OCI-LY3 (cell line): Measurements from ENCODE around the gene GPR132.
A peak's percentile ranks its signal among the peaks of the same experiment; 100 is the strongest.

Experiments
- H2AFZ ChIP-seq: fragments of 200-600, 300-600 bp; shearing (Covaris generic); 2 replicates; pipeline ENCODE4 v1.6.0; 2014; ENCODE audit warnings: antibody characterized with exemption, low read depth, low read length
- H3K27ac ChIP-seq: fragments of 200-600, 300-600 bp; sonication (generic); 2 replicates; pipeline ENCODE4 v1.5.1; 2014; ENCODE audit warnings: mild to moderate bottlenecking, low read length, moderate library complexity, mixed read lengths
- H3K27me3 ChIP-seq: fragments of 200-600, 300-600 bp; sonication (generic); 2 replicates; pipeline ENCODE4 v1.6.1; 2014; ENCODE audit warnings: low read depth, low read length, mixed read lengths
- H3K36me3 ChIP-seq: fragments of 200-600, 300-600 bp; sonication (generic); replicated peaks from 2 replicates; pipeline ENCODE3; 2014; ENCODE audit warnings: low read depth, low read length, mixed read lengths
- H3K4me1 ChIP-seq: fragments of 300-600, 200-600 bp; sonication (generic); 2 replicates; pipeline ENCODE4 v1.6.1; 2014; ENCODE audit warnings: low read length, mixed read lengths
- H3K4me2 ChIP-seq: fragments of 200-600, 300-600 bp; sonication (generic); 2 replicates; pipeline ENCODE4 v1.6.1; 2014; ENCODE audit warnings: low read length, mixed read lengths
- H3K4me3 ChIP-seq: fragments of 300-600, 200-600 bp; sonication (generic); 2 replicates; pipeline ENCODE4 v1.5.1; 2014; ENCODE audit warnings: antibody characterized with exemption, mild to moderate bottlenecking, low read length, moderate library complexity
- H3K79me2 ChIP-seq: fragments of 300-600, 200-600 bp; shearing (Covaris generic); 2 replicates; pipeline ENCODE4 v1.6.1; 2014; ENCODE audit warnings: mild to moderate bottlenecking, low read length, mixed read lengths
- H3K9ac ChIP-seq: fragments of 300-600, 200-600 bp; shearing (Covaris generic); 2 replicates; pipeline ENCODE4 v1.6.0; 2014; ENCODE audit warnings: mild to moderate bottlenecking, low read length, moderate library complexity
- H3K9me3 ChIP-seq: fragments of 200-600, 300-600 bp; shearing (Covaris generic); 2 replicates; pipeline ENCODE4 v1.6.1; 2014; ENCODE audit warnings: low read length, mixed read lengths; ENCODE audit not compliant: insufficient read depth
- H4K20me1 ChIP-seq: fragments of 200-600, 300-600 bp; sonication (generic); 2 replicates; pipeline ENCODE4 v1.6.1; 2016; ENCODE audit warnings: low read length, mixed read lengths; ENCODE audit not compliant: insufficient read depth
- CTCF ChIP-seq: fragments of 200-600, 300-600 bp; sonication (generic); IDR thresholded peaks from 2 replicates; pipeline ENCODE4 v1.5.1; 2014; ENCODE audit warnings: antibody characterized with exemption, low read length, low read depth
- EZH2phosphoT487 ChIP-seq: fragments of 200-600 bp; shearing (Covaris generic); IDR thresholded peaks from 2 replicates; pipeline ENCODE4 v1.6.1; 2018; ENCODE audit warnings: antibody characterized with exemption, mixed run types, low read depth

GPR132 gene

GRCh38 chr14:105047283-105048016, 17.8 kb downstream of the GPR132 start:
- TF ChIP-seq CTCF (no peak), EZH2phosphoT487 (no peak)
- H3K27me3 ChIP-seq: no peaks in the 10 kb centered on the region; the same call in 1 of the 2 replicates
- H4K20me1 ChIP-seq: peaks cover 38% of the 10 kb centered on the region
- H3K4me1 ChIP-seq: peaks cover 30% of the 10 kb centered on the region
- H3K4me3 ChIP-seq: no peak overlapping the region
- peaks cover 31% of the 10 kb centered on the region for H3K36me3 ChIP-seq
- no peak overlapping the region for H3K9ac ChIP-seq
- H3K9me3 ChIP-seq: no peaks in the 10 kb centered on the region
- no peak overlapping the region for H2AFZ ChIP-seq
- H3K4me2 ChIP-seq: no peak overlapping the region
- peaks cover 25% of the 10 kb centered on the region for H3K79me2 ChIP-seq
- no peak overlapping the region for H3K27ac ChIP-seq

- Histone ChIP-seq H3K9ac (no peak overlapping the region), H3K4me3 (no peak overlapping the region), H3K9me3 (no peaks in the 10 kb centered on the region), H3K4me1 (peaks cover 30% of the 10 kb centered on the region), H3K36me3 (peaks cover 29% of the 10 kb centered on the region), H3K27ac (no peak overlapping the region), H3K27me3 (no peaks in the 10 kb centered on the region; the same call in 1 of the 2 replicates), H4K20me1 (peaks cover 35% of the 10 kb centered on the region), H3K79me2 (peaks cover 22% of the 10 kb centered on the region), H3K4me2 (no peak overlapping the region), H2AFZ (no peak overlapping the region)
- TF ChIP-seq EZH2phosphoT487: no peak
- TF ChIP-seq CTCF: no peak
Measured at GRCh38 chr14:105046891-105047282, 18.3 kb downstream of the GPR132 start.

- Histone ChIP-seq H3K9me3 (no peaks in the 10 kb centered on the region), H3K4me3 (peak overlapping the region; percentile 58), H3K27ac (peak overlapping the region; percentile 29; the same call in 1 of the 2 replicates), H3K79me2 (peaks cover 11% of the 10 kb centered on the region), H3K4me2 (peak overlapping the region; percentile 90), H3K27me3 (no peaks in the 10 kb centered on the region; the same call in 1 of the 2 replicates), H4K20me1 (peaks cover 25% of the 10 kb centered on the region), H2AFZ (no peak overlapping the region; the same call in 1 of the 2 replicates), H3K36me3 (peaks cover 18% of the 10 kb centered on the region), H3K9ac (peak overlapping the region; percentile 2), H3K4me1 (peaks cover 30% of the 10 kb centered on the region)
- TF ChIP-seq CTCF: peak; percentile 99
- TF ChIP-seq EZH2phosphoT487: no peak
Measured at GRCh38 chr14:105045710-105046326, 19.4 kb downstream of the GPR132 start.

GRCh38 chr14:105043641-105044040, 21.6 kb downstream of the GPR132 start:
- no peaks in the 10 kb centered on the region for H3K79me2 ChIP-seq
- no peak overlapping the region for H3K27ac ChIP-seq
- H2AFZ ChIP-seq: no peak overlapping the region
- H3K4me3 ChIP-seq: no peak overlapping the region
- no peak overlapping the region for H3K4me2 ChIP-seq
- no peaks in the 10 kb centered on the region; the same call in 1 of the 2 replicates for H3K27me3 ChIP-seq
- peaks cover 30% of the 10 kb centered on the region for H3K4me1 ChIP-seq
- no peak overlapping the region for H3K9ac ChIP-seq
- no peaks in the 10 kb centered on the region for H3K36me3 ChIP-seq
- TF ChIP-seq EZH2phosphoT487: no peak
- TF ChIP-seq CTCF: no peak
- H3K9me3 ChIP-seq: no peaks in the 10 kb centered on the region
- H4K20me1 ChIP-seq: peaks cover 9% of the 10 kb centered on the region
